HFFc6 (cell line): Measurements from ENCODE around the gene ATP1A1. TPM values are rescaled to one million over a fixed set of nuclear protein-coding genes. Genes with fewer than 3 reads are reported as not detected.

Experiments
- DNase-seq: peaks from one replicate; pipeline ENCODE4 v3.0.0-alpha.2; 2018
- H3K27ac Mint-ChIP-seq: 2 replicates; pipeline ENCODE4 v1.8.0; 2020; ENCODE audit warnings: mild to moderate bottlenecking, mixed read lengths
- H3K27me3 Mint-ChIP-seq: 2 replicates; pipeline ENCODE4 v1.8.0; 2021; ENCODE audit warnings: mild to moderate bottlenecking, moderate library complexity, mixed read lengths; ENCODE audit not compliant: insufficient read depth
- H3K36me3 Mint-ChIP-seq: 2 replicates; pipeline ENCODE4 v1.8.0; 2021; ENCODE audit warnings: low read depth, mixed read lengths
- H3K4me1 Mint-ChIP-seq: 2 replicates; pipeline ENCODE4 v1.8.0; 2020; ENCODE audit warnings: low read depth, mixed read lengths
- H3K4me3 Mint-ChIP-seq: 2 replicates; pipeline ENCODE4 v1.8.0; 2020; ENCODE audit warnings: mild to moderate bottlenecking, moderate library complexity, mixed read lengths
- H3K9me3 Mint-ChIP-seq: 2 replicates; pipeline ENCODE4 v1.8.0; 2020; ENCODE audit warnings: mild to moderate bottlenecking, mixed read lengths
- CTCF ChIP-seq: fragments of 200-600 bp; sonication (generic); IDR thresholded peaks from 2 replicates; pipeline ENCODE4 v1.5.0; 2021; ENCODE audit warnings: antibody characterized with exemption, mild to moderate bottlenecking
- total RNA-seq, 6 experiments: library from RNA; stranded (reverse); fragmentation: NEBNext Ultra II Directional; extraction: Animal tissue kit (Norgen Biotek cat#: 25700); gene quantifications; 2 replicates in 1 of 6; 3 replicates in 5 of 6; pipeline ENCODE4 v1.2.3, GENCODE V29; 2021

Gene ATP1A1
- total RNA-seq, 6 experiments from 2014 or later = 192 to 244 (median 222) TPM

- Mint-ChIP-seq H3K27me3 (no peaks in the 10 kb centered on the region; the same call in 1 of the 2 replicates), H3K4me1 (peaks cover 85% of the 10 kb centered on the region), H3K36me3 (no peaks in the 10 kb centered on the region; the same call in 1 of the 2 replicates), H3K4me3 (peak overlapping the region; percentile 31; the same call in 1 of the 2 replicates), H3K27ac (peak overlapping the region; percentile 89), H3K9me3 (no peaks in the 10 kb centered on the region)
- TF ChIP-seq CTCF = no peak
- no peak for DNase-seq
Observed at GRCh38 chr1:116379057-116379630, 6.1 kb downstream of the ATP1A1 start.

GRCh38 chr1:116379674-116380498 is 6.8 kb downstream of the ATP1A1 start:
- no peak for TF ChIP-seq CTCF
- Mint-ChIP-seq H3K9me3 (no peaks in the 10 kb centered on the region), H3K4me1 (peaks cover 77% of the 10 kb centered on the region), H3K27ac (peak overlapping the region; percentile 89; the same call in 1 of the 2 replicates), H3K36me3 (no peaks in the 10 kb centered on the region; the same call in 1 of the 2 replicates), H3K27me3 (no peaks in the 10 kb centered on the region; the same call in 1 of the 2 replicates), H3K4me3 (peak overlapping the region; percentile 31; the same call in 1 of the 2 replicates)
- DNase-seq = no peak

GRCh38 chr1:116380499-116381242 is 7.6 kb downstream of the ATP1A1 start:
- TF ChIP-seq CTCF = no peak
- no peak overlapping the region for H3K4me3 Mint-ChIP-seq
- peak overlapping the region; percentile 11; the same call in 1 of the 2 replicates for H3K27ac Mint-ChIP-seq
- H3K9me3 Mint-ChIP-seq = no peaks in the 10 kb centered on the region
- no peaks in the 10 kb centered on the region; the same call in 1 of the 2 replicates for H3K27me3 Mint-ChIP-seq
- H3K4me1 Mint-ChIP-seq = peaks cover 70% of the 10 kb centered on the region
- no peak for DNase-seq
- H3K36me3 Mint-ChIP-seq = no peaks in the 10 kb centered on the region

GRCh38 chr1:116382321-116382720 is 9.3 kb downstream of the ATP1A1 start:
- H3K27me3 Mint-ChIP-seq = no peaks in the 10 kb centered on the region
- TF ChIP-seq CTCF = no peak
- no peak overlapping the region for H3K4me3 Mint-ChIP-seq
- no peaks in the 10 kb centered on the region for H3K9me3 Mint-ChIP-seq
- DNase-seq = no peak
- peaks cover 53% of the 10 kb centered on the region for H3K4me1 Mint-ChIP-seq
- H3K27ac Mint-ChIP-seq = 0 out of 2 replicates have a peak overlapping the region, but pooled peaks have one; percentile 22
- peaks cover 3% of the 10 kb centered on the region for H3K36me3 Mint-ChIP-seq

GRCh38 chr1:116382857-116383483 is 9.9 kb downstream of the ATP1A1 start:
- Mint-ChIP-seq H3K27me3 (no peaks in the 10 kb centered on the region), H3K36me3 (peaks cover 8% of the 10 kb centered on the region), H3K4me3 (no peak overlapping the region), H3K9me3 (no peaks in the 10 kb centered on the region), H3K27ac (no peak overlapping the region), H3K4me1 (peaks cover 47% of the 10 kb centered on the region)
- DNase-seq = no peak
- TF ChIP-seq CTCF = no peak
